ENCODE data around the gene FCER1A. TPM values are rescaled to one million over a fixed set of nuclear protein-coding genes. Genes with fewer than 3 reads are reported as not detected.

The FCER1A gene
- not detected in 2 replicates for total RNA-seq (2014; rRNA removed; shearing (Covaris generic))
- total RNA-seq (2022) = not detected in 2 replicates
- not detected for Bru-seq, nascent RNA
- not detected for BruChase-seq, experiment 1, labeled RNA remaining after a 6-hour chase
- not detected for BruChase-seq, experiment 2, labeled RNA remaining after a 2-hour chase
- long read RNA-seq = 0 reads

- CTCF ChIA-PET (ENCODE audit: unreplicated experiment) = no interaction called here
- no peaks in the 10 kb centered on the region for H3K36me3 ChIP-seq (ENCODE audit: insufficient read depth, low read length)
- no peak within 1 kb of the TSS for H2AFZ ChIP-seq (ENCODE audit: low read length)
- H4K20me1 ChIP-seq (ENCODE audit: insufficient read depth, low read length) = no peaks in the 10 kb centered on the region
- no peak within 1 kb of the TSS for H3K27ac ChIP-seq (ENCODE audit: low read depth, low read length, poor library complexity, severe bottlenecking)
- H3K9me3 ChIP-seq (ENCODE audit: low read length) = no peaks in the 10 kb centered on the region
- BruUV-seq (replicated peaks) = no TSS peak
- DNase-seq (ENCODE audit: low spot score) = no peak
- no peaks in the 10 kb centered on the region for H3K79me2 ChIP-seq (ENCODE audit: insufficient read depth, low read depth, low read length)
- intact Hi-C loops (cut with micrococcal nuclease; ENCODE audit: unreplicated experiment) = no loop called here
- no peaks in the 10 kb centered on the region for H3K9me2 ChIP-seq (ENCODE audit: insufficient read depth, low read length)
- POLR2A ChIA-PET = no interaction called here
- no peaks in the 10 kb centered on the region for H3K4me1 ChIP-seq (ENCODE audit: insufficient read depth, low read length, poor library complexity, severe bottlenecking)
- H3K4me3 ChIP-seq (ENCODE audit: low read depth, low read length, poor library complexity, severe bottlenecking) = no peak within 1 kb of the TSS
- H3K4me2 ChIP-seq (ENCODE audit: low read length) = no peak within 1 kb of the TSS
- TF ChIP-seq, protein P1, sequence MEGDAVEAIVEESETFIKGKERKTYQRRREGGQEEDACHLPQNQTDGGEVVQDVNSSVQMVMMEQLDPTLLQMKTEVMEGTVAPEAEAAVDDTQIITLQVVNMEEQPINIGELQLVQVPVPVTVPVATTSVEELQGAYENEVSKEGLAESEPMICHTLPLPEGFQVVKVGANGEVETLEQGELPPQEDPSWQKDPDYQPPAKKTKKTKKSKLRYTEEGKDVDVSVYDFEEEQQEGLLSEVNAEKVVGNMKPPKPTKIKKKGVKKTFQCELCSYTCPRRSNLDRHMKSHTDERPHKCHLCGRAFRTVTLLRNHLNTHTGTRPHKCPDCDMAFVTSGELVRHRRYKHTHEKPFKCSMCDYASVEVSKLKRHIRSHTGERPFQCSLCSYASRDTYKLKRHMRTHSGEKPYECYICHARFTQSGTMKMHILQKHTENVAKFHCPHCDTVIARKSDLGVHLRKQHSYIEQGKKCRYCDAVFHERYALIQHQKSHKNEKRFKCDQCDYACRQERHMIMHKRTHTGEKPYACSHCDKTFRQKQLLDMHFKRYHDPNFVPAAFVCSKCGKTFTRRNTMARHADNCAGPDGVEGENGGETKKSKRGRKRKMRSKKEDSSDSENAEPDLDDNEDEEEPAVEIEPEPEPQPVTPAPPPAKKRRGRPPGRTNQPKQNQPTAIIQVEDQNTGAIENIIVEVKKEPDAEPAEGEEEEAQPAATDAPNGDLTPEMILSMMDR (conservative IDR thresholded peaks at IDR 0.05; ENCODE audit: low read length) = no peak
- no peak for TF ChIP-seq EZH2phosphoT487 (IDR thresholded peaks at IDR 0.05; ENCODE audit: borderline replicate concordance, low read depth, low read length)
Observed at GRCh38 chr1:159302095-159302494, at the start of gene FCER1A. FCER1A (plus strand) TSS chr1:159302336; CDS start chr1:159302365, 29 bp downstream.

GRCh38 chr1:159261311-159261710 lies 40.8 kb upstream of the FCER1A start:
- TF ChIP-seq EZH2phosphoT487 (IDR thresholded peaks at IDR 0.05; ENCODE audit: borderline replicate concordance, low read depth, low read length) = no peak
- TF ChIP-seq, protein P1 (conservative IDR thresholded peaks at IDR 0.05; ENCODE audit: low read length) = no peak
- BruUV-seq (replicated peaks) = no TSS peak
- H3K4me3 ChIP-seq (ENCODE audit: low read depth, low read length, poor library complexity, severe bottlenecking) = no peak overlapping the region
- no peak for DNase-seq (ENCODE audit: low spot score)
- no peak overlapping the region for H3K4me2 ChIP-seq (ENCODE audit: low read length)
- H2AFZ ChIP-seq (ENCODE audit: low read length) = no peak overlapping the region
- H3K79me2 ChIP-seq (ENCODE audit: insufficient read depth, low read depth, low read length) = no peaks in the 10 kb centered on the region
- no peaks in the 10 kb centered on the region for H3K4me1 ChIP-seq (ENCODE audit: insufficient read depth, low read length, poor library complexity, severe bottlenecking)
- H4K20me1 ChIP-seq (ENCODE audit: insufficient read depth, low read length) = no peaks in the 10 kb centered on the region
- H3K36me3 ChIP-seq (ENCODE audit: insufficient read depth, low read length) = no peaks in the 10 kb centered on the region
- no peak overlapping the region for H3K27ac ChIP-seq (ENCODE audit: low read depth, low read length, poor library complexity, severe bottlenecking)
- intact Hi-C loops (cut with micrococcal nuclease; ENCODE audit: unreplicated experiment) = no loop called here
- no peaks in the 10 kb centered on the region for H3K9me3 ChIP-seq (ENCODE audit: low read length)
- no peaks in the 10 kb centered on the region for H3K9me2 ChIP-seq (ENCODE audit: insufficient read depth, low read length)
- POLR2A ChIA-PET = no interaction called here
- CTCF ChIA-PET (ENCODE audit: unreplicated experiment) = no interaction called here

GRCh38 chr1:159261721-159262494 lies 40.2 kb upstream of the FCER1A start:
- no peaks in the 10 kb centered on the region for H3K4me1 ChIP-seq (ENCODE audit: insufficient read depth, low read length, poor library complexity, severe bottlenecking)
- no peaks in the 10 kb centered on the region for H3K36me3 ChIP-seq (ENCODE audit: insufficient read depth, low read length)
- intact Hi-C loops (cut with micrococcal nuclease; ENCODE audit: unreplicated experiment) = no loop called here
- no peaks in the 10 kb centered on the region for H3K9me3 ChIP-seq (ENCODE audit: low read length)
- DNase-seq (ENCODE audit: low spot score) = no peak
- BruUV-seq (replicated peaks) = no TSS peak
- TF ChIP-seq, protein P1 (conservative IDR thresholded peaks at IDR 0.05; ENCODE audit: low read length) = no peak
- no peak for TF ChIP-seq EZH2phosphoT487 (IDR thresholded peaks at IDR 0.05; ENCODE audit: borderline replicate concordance, low read depth, low read length)
- ChIA-PET POLR2A (no interaction called here), CTCF (ENCODE audit: unreplicated experiment) (no interaction called here)
- H2AFZ ChIP-seq (ENCODE audit: low read length) = no peak overlapping the region
- no peaks in the 10 kb centered on the region for H4K20me1 ChIP-seq (ENCODE audit: insufficient read depth, low read length)
- H3K79me2 ChIP-seq (ENCODE audit: insufficient read depth, low read depth, low read length) = no peaks in the 10 kb centered on the region
- H3K4me3 ChIP-seq (ENCODE audit: low read depth, low read length, poor library complexity, severe bottlenecking) = no peak overlapping the region
- H3K27ac ChIP-seq (ENCODE audit: low read depth, low read length, poor library complexity, severe bottlenecking) = no peak overlapping the region
- H3K9me2 ChIP-seq (ENCODE audit: insufficient read depth, low read length) = no peaks in the 10 kb centered on the region
- H3K4me2 ChIP-seq (ENCODE audit: low read length) = no peak overlapping the region

All from OCI-LY7 (cell line).